ENCODE results near the gene AFAP1. TPM values are rescaled to one million over a fixed set of nuclear protein-coding genes. Genes with fewer than 3 reads are reported as not detected.

Gene AFAP1
- total RNA-seq, 4 donors from 2014 or later = 25.1 to 56.9 (median 26.4) TPM

DNA sequence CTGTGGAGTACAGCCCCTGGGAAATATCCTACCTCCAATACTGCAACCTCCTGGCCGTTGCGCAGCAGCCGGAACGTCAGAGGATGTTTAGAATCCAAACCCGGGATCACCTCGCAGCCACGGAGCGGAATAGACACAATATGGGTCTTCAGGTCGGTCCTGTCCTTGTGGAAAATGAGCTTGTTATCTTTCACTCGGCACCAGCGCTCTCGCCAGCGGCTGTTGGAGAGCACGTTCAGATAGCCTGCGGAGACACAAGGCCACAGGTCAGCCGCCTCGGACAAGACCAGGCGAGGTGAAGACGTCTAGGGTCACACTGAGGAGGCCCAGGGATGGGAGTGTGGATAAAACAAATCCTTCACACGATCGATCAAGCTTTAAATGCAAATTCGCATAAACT lies 139.3 kb downstream of the AFAP1 start:
- Histone ChIP-seq H3K9me3 (no peaks in the 10 kb centered on the region), H3K4me3 (no peak overlapping the region), H3K4me1 (peaks cover 0 to 20% (median 6%) of the 10 kb centered on the region in 4 donors), H3K27me3 (no peaks in the 10 kb centered on the region), H3K27ac (no peak overlapping the region), H3K36me3 (peaks cover 0 to 31% (median 11%) of the 10 kb centered on the region in 4 donors)
- intact Hi-C loops (cut with DNase I; ENCODE audit: low total_unique reads) = no loop called here
- DNase-seq = no peak
- TF ChIP-seq POLR2A (IDR thresholded peaks at IDR 0.05) (no peak), EP300 (IDR thresholded peaks at IDR 0.05; ENCODE audit: low read depth) (no peak), POLR2AphosphoS5 (IDR thresholded peaks at IDR 0.05) (no peak), CTCF (IDR thresholded peaks at IDR 0.05) (no peak)
- WGBS, 2 donors (ENCODE audit: low coverage in 1 of 2) = 90% methylated on average over 22 of the region's 22 CpGs; no CpG with 5 or more reads in 1 of the 2 donors
- in situ Hi-C loops (cut with MboI; ENCODE audit: low pct_ligation_motif_present in 1 of 4, low pct_unique_long_range_greater_than_20kb in 1 of 4, low sequenced_read_pairs in 3 of 4) = loop anchor here in 3 of 4 donors (5.0 to 10.0 kb wide), 2 partner anchors 184 to 187 kb away; no protein-coding TSS in a partner anchor

DNA sequence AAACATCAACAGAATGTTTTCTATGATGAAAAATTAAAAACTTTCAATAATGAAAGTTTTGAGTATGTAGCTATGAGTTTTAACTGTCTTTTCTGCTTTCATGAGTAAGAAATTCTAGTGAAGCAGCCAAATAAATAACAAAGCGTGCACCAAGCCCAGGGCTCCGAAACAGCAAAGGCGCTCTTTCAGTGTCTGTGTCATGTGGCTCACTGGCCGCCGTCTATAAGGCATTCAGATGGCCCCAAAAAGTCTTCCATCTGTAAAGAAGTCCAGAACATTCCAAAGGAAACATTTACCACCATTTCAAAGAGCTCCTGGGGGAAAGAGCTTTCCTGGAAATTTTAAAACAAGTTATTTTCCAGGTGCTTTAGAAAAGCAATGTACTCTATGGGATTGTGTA lies 139.9 kb downstream of the AFAP1 start:
- in situ Hi-C loops (cut with MboI; ENCODE audit: low pct_ligation_motif_present in 1 of 4, low pct_unique_long_range_greater_than_20kb in 1 of 4, low sequenced_read_pairs in 3 of 4) = loop anchor here (5.0 to 10.0 kb wide), 2 partner anchors 185 to 188 kb away; no protein-coding TSS in a partner anchor
- Histone ChIP-seq H3K27ac (no peak overlapping the region), H3K4me3 (no peak overlapping the region), H3K4me1 (peaks cover 0 to 14% (median 2%) of the 10 kb centered on the region in 4 donors), H3K27me3 (no peaks in the 10 kb centered on the region), H3K9me3 (no peaks in the 10 kb centered on the region), H3K36me3 (peaks cover 0 to 31% (median 11%) of the 10 kb centered on the region in 4 donors)
- TF ChIP-seq POLR2AphosphoS5 (IDR thresholded peaks at IDR 0.05) (no peak), EP300 (IDR thresholded peaks at IDR 0.05; ENCODE audit: low read depth) (no peak)
- DNase-seq = no peak
- intact Hi-C loops (cut with DNase I; ENCODE audit: low total_unique reads) = no loop called here
- 86 to 94% methylated on average over 5 of the region's 5 CpGs for WGBS, 2 donors (ENCODE audit: low coverage in 1 of 2)

DNA sequence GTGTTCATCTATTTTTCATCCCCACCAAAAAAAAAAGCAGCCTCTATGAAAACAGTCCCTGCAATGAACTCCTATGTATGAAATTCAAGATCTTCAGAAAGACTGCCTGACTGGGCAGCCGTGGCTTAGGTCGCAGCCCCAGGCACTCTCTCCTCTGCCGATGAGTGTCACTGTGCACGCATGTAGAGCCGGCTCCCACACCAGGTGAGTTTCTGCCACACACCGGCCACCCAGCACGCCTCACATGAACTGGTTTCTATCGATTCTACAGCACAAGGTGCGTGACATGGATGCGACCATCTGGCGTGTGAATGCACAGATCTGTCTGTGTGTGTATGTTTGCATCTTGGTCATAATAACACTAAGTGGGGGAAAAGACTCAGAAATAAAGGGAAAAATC lies 140.4 kb downstream of the AFAP1 start:
- in situ Hi-C loops (cut with MboI; ENCODE audit: low pct_ligation_motif_present in 1 of 4, low pct_unique_long_range_greater_than_20kb in 1 of 4, low sequenced_read_pairs in 3 of 4) = loop anchor here in 1 of 4 donors (5.0 kb wide), 1 partner anchor 188 kb away; no protein-coding TSS in a partner anchor
- H3K36me3 ChIP-seq = peaks cover 0 to 31% (median 11%) of the 10 kb centered on the region in 4 donors
- intact Hi-C loops (cut with DNase I; ENCODE audit: low total_unique reads) = no loop called here
- no peaks in the 10 kb centered on the region for H3K9me3 ChIP-seq
- DNase-seq = no peak
- TF ChIP-seq POLR2AphosphoS5 (IDR thresholded peaks at IDR 0.05) (no peak), CTCF (IDR thresholded peaks at IDR 0.05) (no peak), POLR2A (IDR thresholded peaks at IDR 0.05) (no peak), EP300 (IDR thresholded peaks at IDR 0.05; ENCODE audit: low read depth) (no peak)
- no peaks in the 10 kb centered on the region for H3K27me3 ChIP-seq
- no peak overlapping the region for H3K27ac ChIP-seq
- H3K4me1 ChIP-seq = peaks cover 0 to 10% (median 0%) of the 10 kb centered on the region in 4 donors
- 93 to 94% methylated on average over 9 to 11 of the region's 11 CpGs for WGBS, 2 donors (ENCODE audit: low coverage in 1 of 2)
- no peak overlapping the region for H3K4me3 ChIP-seq

DNA sequence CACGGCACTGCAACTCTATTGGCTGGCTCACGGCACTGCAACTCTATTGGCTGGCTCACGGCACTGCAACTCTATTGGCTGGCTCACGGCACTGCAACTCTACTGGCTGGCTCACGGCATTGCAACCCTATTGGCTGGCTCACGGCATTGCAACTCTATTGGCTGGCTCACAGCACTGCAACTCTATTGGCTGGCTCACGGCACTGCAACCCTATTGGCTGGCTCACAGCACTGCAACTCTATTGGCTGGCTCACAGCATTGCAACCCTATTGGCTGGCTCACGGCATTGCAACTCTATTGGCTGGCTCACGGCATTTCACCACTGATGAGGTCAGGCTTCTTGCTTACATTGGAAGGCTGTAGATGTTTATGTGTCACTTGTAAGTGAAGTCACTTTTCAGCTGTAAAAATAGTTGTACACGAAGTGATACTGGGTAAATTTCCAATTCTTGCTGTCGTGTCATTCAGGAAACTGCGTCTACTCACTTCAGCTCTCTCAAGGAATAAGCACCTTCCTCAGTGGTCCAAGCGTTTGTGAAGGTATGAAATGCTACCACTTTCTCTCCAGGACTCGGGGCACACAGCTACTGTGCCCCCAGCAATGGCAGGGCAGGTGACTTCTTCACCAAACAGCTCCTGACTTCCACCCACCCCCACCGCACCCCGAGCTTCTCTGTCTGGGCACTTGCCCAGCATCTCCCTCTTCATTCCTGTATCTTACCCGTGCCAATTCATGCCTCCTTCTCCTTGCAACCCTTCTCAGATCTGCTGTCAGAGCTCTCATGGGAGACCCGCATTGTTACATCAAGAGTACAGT lies 141.3 kb downstream of the AFAP1 start:
- H3K9me3 ChIP-seq = no peaks in the 10 kb centered on the region
- H3K27me3 ChIP-seq = no peaks in the 10 kb centered on the region
- intact Hi-C loops (cut with DNase I; ENCODE audit: low total_unique reads) (no loop called here), in situ Hi-C loops (cut with MboI; ENCODE audit: low pct_ligation_motif_present in 1 of 4, low pct_unique_long_range_greater_than_20kb in 1 of 4, low sequenced_read_pairs in 3 of 4) (loop anchor here in 1 of 4 donors (5.0 kb wide), 1 partner anchor 189 kb away; no protein-coding TSS in a partner anchor)
- no peak for DNase-seq
- TF ChIP-seq POLR2A (IDR thresholded peaks at IDR 0.05) (no peak), EP300 (IDR thresholded peaks at IDR 0.05; ENCODE audit: low read depth) (no peak), POLR2AphosphoS5 (IDR thresholded peaks at IDR 0.05) (no peak), CTCF (IDR thresholded peaks at IDR 0.05) (no peak)
- no peak overlapping the region for H3K27ac ChIP-seq
- peaks cover 0 to 7% (median 0%) of the 10 kb centered on the region in 4 donors for H3K4me1 ChIP-seq
- H3K36me3 ChIP-seq = peaks cover 0 to 31% (median 12%) of the 10 kb centered on the region in 4 donors
- WGBS, 2 donors (ENCODE audit: low coverage in 1 of 2) = 62 to 82% methylated on average over 3 to 18 of the region's 18 CpGs
- no peak overlapping the region for H3K4me3 ChIP-seq

Measured in transverse colon (tissue), 4 donors.